GM06990 (cell line): ENCODE data around the gene MAP3K10.

ENCODE experiments used
- DNase-seq: peaks from one replicate; pipeline ENCODE4 v3.0.0-alpha.2; 2011; ENCODE audit not compliant: insufficient read length; ENCODE audit errors: extremely low read depth
- H3K27me3 ChIP-seq: replicated peaks from 2 replicates; pipeline ENCODE4 v1.6.0; 2011; ENCODE audit warnings: low read length; ENCODE audit not compliant: control insufficient read depth, insufficient read depth
- H3K36me3 ChIP-seq: 2 replicates; pipeline ENCODE4 v1.5.1; 2011; ENCODE audit warnings: low read length; ENCODE audit not compliant: control insufficient read depth, insufficient read depth
- H3K4me3 ChIP-seq: replicated peaks from 2 replicates; pipeline ENCODE4 v1.5.1; 2011; ENCODE audit warnings: low read depth, mild to moderate bottlenecking, control low read depth, low read length
- CTCF ChIP-seq: IDR thresholded peaks from 2 replicates; pipeline ENCODE4 v1.5.1; 2011; ENCODE audit warnings: low read length, control low read depth, mild to moderate bottlenecking, inconsistent platforms; ENCODE audit not compliant: insufficient read depth, poor library complexity, severe bottlenecking

Gene MAP3K10

GRCh38 chr19:40245506-40246128, 54.4 kb downstream of the MAP3K10 start:
- no peak for TF ChIP-seq CTCF
- peaks cover 18% of the 10 kb centered on the region for H3K36me3 ChIP-seq
- no peak overlapping the region for H3K4me3 ChIP-seq
- H3K27me3 ChIP-seq: no peaks in the 10 kb centered on the region
- DNase-seq: no peak

GRCh38 chr19:40246292-40247073, 55.3 kb downstream of the MAP3K10 start:
- Histone ChIP-seq H3K36me3 (peaks cover 19% of the 10 kb centered on the region), H3K27me3 (no peaks in the 10 kb centered on the region), H3K4me3 (no peak overlapping the region)
- no peak for DNase-seq
- no peak for TF ChIP-seq CTCF

- Histone ChIP-seq H3K4me3 (no peak overlapping the region), H3K36me3 (peaks cover 18% of the 10 kb centered on the region), H3K27me3 (no peaks in the 10 kb centered on the region)
- no peak for TF ChIP-seq CTCF
- no peak for DNase-seq
These were observed 56.0 kb downstream of the MAP3K10 start for GRCh38 chr19:40247178-40247577.

- DNase-seq: no peak
- Histone ChIP-seq H3K4me3 (no peak overlapping the region), H3K27me3 (no peaks in the 10 kb centered on the region), H3K36me3 (peaks cover 15% of the 10 kb centered on the region)
- TF ChIP-seq CTCF: no peak
These were observed 56.6 kb downstream of the MAP3K10 start for GRCh38 chr19:40247735-40248262.

- TF ChIP-seq CTCF: no peak
- H3K36me3 ChIP-seq: peaks cover 15% of the 10 kb centered on the region
- no peaks in the 10 kb centered on the region for H3K27me3 ChIP-seq
- DNase-seq: no peak
- H3K4me3 ChIP-seq: no peak overlapping the region
These were observed 58.0 kb downstream of the MAP3K10 start for GRCh38 chr19:40249201-40249600.
